Measurements from ENCODE around the gene HDGFL2.
A peak's percentile ranks its signal among the peaks of the same experiment; 100 is the strongest.

Gene HDGFL2

DNA sequence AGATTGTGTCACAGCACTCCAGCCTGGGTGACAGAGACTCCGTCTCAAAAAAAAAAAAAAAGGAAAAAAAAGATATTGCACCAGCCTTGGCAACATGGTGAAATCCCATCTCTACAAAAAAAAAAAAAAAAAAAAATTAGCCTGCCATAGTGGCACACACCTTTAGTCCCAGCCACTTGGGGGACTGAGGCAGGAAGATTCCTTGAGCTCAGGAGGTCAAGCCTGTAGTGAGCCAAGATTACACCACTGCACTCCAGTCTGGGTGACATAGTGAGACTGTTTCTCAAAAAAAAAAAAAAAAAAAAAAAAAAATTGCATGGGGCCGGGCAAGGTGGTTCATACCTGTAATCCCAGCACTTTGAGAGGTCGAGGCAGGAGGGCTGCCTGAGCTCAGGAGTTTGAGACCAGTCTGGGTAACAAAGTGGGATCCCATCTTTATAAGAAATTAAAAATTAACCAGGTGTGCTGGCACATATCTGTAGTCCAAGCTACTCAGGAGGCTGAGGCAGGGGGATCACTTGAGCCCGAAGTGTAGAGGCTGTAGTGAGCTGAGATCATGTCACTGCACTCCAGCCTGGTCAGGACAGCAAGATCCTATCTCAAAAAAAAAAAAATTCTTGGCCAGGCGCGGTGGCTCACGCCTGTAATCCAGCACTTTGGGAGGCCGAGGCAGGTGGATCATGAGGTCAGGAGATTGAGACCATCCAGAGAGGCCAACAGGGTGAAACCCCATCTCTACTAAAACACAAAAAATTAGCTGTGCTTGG is 7.1 kb upstream of the HDGFL2 start:
- Histone ChIP-seq H3K14ac (ENCODE audit: low read length) (no peak overlapping the region), H2AK5ac (ENCODE audit: low read depth, low read length) (no peak overlapping the region), H3K79me1 (ENCODE audit: low read depth, low read length) (no peaks in the 10 kb centered on the region), H2BK12ac (ENCODE audit: low read length) (no peak overlapping the region), H4K8ac (ENCODE audit: low read depth, low read length) (no peak overlapping the region), H3K9ac (ENCODE audit: low read depth, low read length, poor library complexity) (no peak overlapping the region), H3K4me3 (ENCODE audit: low read length in 2 of 2) (no peak overlapping the region), H2BK15ac (ENCODE audit: low read length) (no peak overlapping the region), H3K4ac (ENCODE audit: low read length) (no peak overlapping the region), H3K23ac (ENCODE audit: low read depth, low read length, poor library complexity) (no peak overlapping the region), H2BK5ac (ENCODE audit: low read length) (no peak overlapping the region), H3K9me3 (replicated peaks in 1 of 2; ENCODE audit: control insufficient read depth in 2 of 2, insufficient read depth in 1 of 2, low read depth in 1 of 2, low read length in 2 of 2) (no peaks in the 10 kb centered on the region), H3K4me1 (ENCODE audit: control insufficient read depth in 2 of 2, insufficient read depth in 1 of 2, low read depth in 1 of 2, low read length in 2 of 2) (no peaks in the 10 kb centered on the region), H3K36me3 (replicated peaks in 1 of 2; ENCODE audit: control insufficient read depth in 2 of 2, insufficient read depth in 2 of 2, low read length in 2 of 2) (no peaks in the 10 kb centered on the region), H2BK120ac (ENCODE audit: low read depth, low read length) (no peak overlapping the region), H3K27ac (replicated peaks; ENCODE audit: low read length) (no peak overlapping the region), H2AFZ (ENCODE audit: low read length) (no peak overlapping the region), H3K27me3 (ENCODE audit: control insufficient read depth in 3 of 3, insufficient read depth in 3 of 3, low read depth in 1 of 3, low read length in 3 of 3) (no peaks in the 10 kb centered on the region), H4K91ac (ENCODE audit: low read depth, low read length, poor library complexity) (no peak overlapping the region), H3K4me2 (ENCODE audit: insufficient read depth, low read length, poor library complexity, severe bottlenecking) (no peak overlapping the region), H3K18ac (ENCODE audit: low read length) (no peak overlapping the region)
- WGBS, 2 donors (ENCODE audit: extremely low coverage in 2 of 2, insufficient read length in 2 of 2, insufficient replicate concordance in 1 of 2), result no CpG with 5 or more reads among the region's 8 CpGs
- DNase-seq (ENCODE audit: low spot score), result no peak

- no peaks in the 10 kb centered on the region for H3K36me3 ChIP-seq (replicated peaks in 1 of 2; ENCODE audit: control insufficient read depth in 2 of 2, insufficient read depth in 2 of 2, low read length in 2 of 2)
- H3K4me2 ChIP-seq (ENCODE audit: insufficient read depth, low read length, poor library complexity, severe bottlenecking), result no peak overlapping the region
- WGBS, 2 donors (ENCODE audit: extremely low coverage in 2 of 2, insufficient read length in 2 of 2, insufficient replicate concordance in 1 of 2), result no CpG with 5 or more reads among the region's 3 CpGs
- H4K8ac ChIP-seq (ENCODE audit: low read depth, low read length), result no peak overlapping the region
- no peak overlapping the region for H2BK15ac ChIP-seq (ENCODE audit: low read length)
- H2AK5ac ChIP-seq (ENCODE audit: low read depth, low read length), result no peak overlapping the region
- no peak overlapping the region for H2BK5ac ChIP-seq (ENCODE audit: low read length)
- H2AFZ ChIP-seq (ENCODE audit: low read length), result no peak overlapping the region
- no peak overlapping the region for H3K18ac ChIP-seq (ENCODE audit: low read length)
- no peak overlapping the region for H4K91ac ChIP-seq (ENCODE audit: low read depth, low read length, poor library complexity)
- no peak overlapping the region for H3K9ac ChIP-seq (ENCODE audit: low read depth, low read length, poor library complexity)
- DNase-seq (ENCODE audit: low spot score), result no peak
- H3K4me1 ChIP-seq (ENCODE audit: control insufficient read depth in 2 of 2, insufficient read depth in 1 of 2, low read depth in 1 of 2, low read length in 2 of 2), result no peaks in the 10 kb centered on the region
- no peak overlapping the region for H3K14ac ChIP-seq (ENCODE audit: low read length)
- H2BK120ac ChIP-seq (ENCODE audit: low read depth, low read length), result no peak overlapping the region
- H3K23ac ChIP-seq (ENCODE audit: low read depth, low read length, poor library complexity), result no peak overlapping the region
- no peak overlapping the region for H3K27ac ChIP-seq (replicated peaks; ENCODE audit: low read length)
- H3K4ac ChIP-seq (ENCODE audit: low read length), result no peak overlapping the region
- H3K4me3 ChIP-seq (ENCODE audit: low read length in 2 of 2), result no peak overlapping the region
- H3K27me3 ChIP-seq (ENCODE audit: control insufficient read depth in 3 of 3, insufficient read depth in 3 of 3, low read depth in 1 of 3, low read length in 3 of 3), result no peaks in the 10 kb centered on the region
- no peaks in the 10 kb centered on the region for H3K9me3 ChIP-seq (replicated peaks in 1 of 2; ENCODE audit: control insufficient read depth in 2 of 2, insufficient read depth in 1 of 2, low read depth in 1 of 2, low read length in 2 of 2)
- no peak overlapping the region for H2BK12ac ChIP-seq (ENCODE audit: low read length)
- H3K79me1 ChIP-seq (ENCODE audit: low read depth, low read length), result peaks cover 2% of the 10 kb centered on the region
Measured at GRCh38 chr19:4467835-4468234, 4.3 kb upstream of the HDGFL2 start.

DNA sequence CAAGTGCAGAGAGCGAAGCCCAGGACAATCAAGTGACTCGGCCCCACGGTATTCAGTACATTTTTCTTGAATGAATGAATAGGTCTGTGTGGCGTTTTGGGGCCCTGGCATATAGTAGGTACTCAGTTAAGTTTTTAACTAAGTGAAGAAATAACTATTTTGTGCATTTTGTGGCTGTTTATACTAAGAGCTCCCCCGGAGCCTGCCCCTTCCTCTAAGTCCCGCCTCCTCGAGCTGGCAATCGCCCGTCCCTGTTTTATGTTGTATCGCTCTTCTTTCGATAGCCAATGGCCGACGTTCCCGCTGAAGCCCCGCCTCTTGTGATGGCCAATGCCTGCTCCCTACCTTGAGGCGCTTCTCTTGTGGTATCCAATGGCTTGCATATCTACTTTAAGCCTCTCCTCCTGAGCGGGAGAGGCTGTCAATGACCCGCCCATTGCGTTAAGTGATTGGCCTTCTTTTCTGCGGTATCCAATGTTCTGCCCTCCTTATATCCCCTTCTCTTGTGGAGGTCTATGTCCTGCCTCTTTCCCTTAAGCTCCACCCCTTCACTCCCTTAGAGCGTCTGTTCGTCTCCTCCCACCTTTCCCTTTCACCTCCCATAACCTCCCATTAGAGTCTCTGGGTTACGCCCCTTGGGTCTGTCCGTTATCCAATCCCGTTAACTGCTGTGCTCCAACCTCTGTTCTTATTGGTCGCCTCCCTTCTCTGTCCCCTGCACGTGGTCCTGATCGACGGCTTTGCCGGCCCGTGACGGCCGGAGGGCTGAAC is 509 bp upstream of the HDGFL2 start:
- no peak overlapping the region for H2BK120ac ChIP-seq (ENCODE audit: low read depth, low read length)
- WGBS, 2 donors (ENCODE audit: extremely low coverage in 2 of 2, insufficient read length in 2 of 2, insufficient replicate concordance in 1 of 2), result no CpG with 5 or more reads among the region's 33 CpGs
- no peak overlapping the region for H2BK12ac ChIP-seq (ENCODE audit: low read length)
- H2BK15ac ChIP-seq (ENCODE audit: low read length), result no peak overlapping the region
- H3K4me1 ChIP-seq (ENCODE audit: control insufficient read depth in 2 of 2, insufficient read depth in 1 of 2, low read depth in 1 of 2, low read length in 2 of 2), result peaks cover 8 to 10% of the 10 kb centered on the region in 2 donors
- no peak overlapping the region for H4K8ac ChIP-seq (ENCODE audit: low read depth, low read length)
- peaks cover 16% of the 10 kb centered on the region for H3K79me1 ChIP-seq (ENCODE audit: low read depth, low read length)
- peak; percentile 100 for DNase-seq (ENCODE audit: low spot score)
- H2BK5ac ChIP-seq (ENCODE audit: low read length), result no peak overlapping the region
- H3K4ac ChIP-seq (ENCODE audit: low read length), result no peak overlapping the region
- H3K23ac ChIP-seq (ENCODE audit: low read depth, low read length, poor library complexity), result no peak overlapping the region
- peak overlapping the region; percentile 77 to 84 for H3K4me3 ChIP-seq (ENCODE audit: low read length in 2 of 2)
- peak overlapping the region; percentile 83 for H3K27ac ChIP-seq (replicated peaks; ENCODE audit: low read length)
- H3K18ac ChIP-seq (ENCODE audit: low read length), result peak overlapping the region; percentile 13
- no peak overlapping the region for H3K9ac ChIP-seq (ENCODE audit: low read depth, low read length, poor library complexity)
- H3K14ac ChIP-seq (ENCODE audit: low read length), result no peak overlapping the region
- no peaks in the 10 kb centered on the region for H3K27me3 ChIP-seq (ENCODE audit: control insufficient read depth in 3 of 3, insufficient read depth in 3 of 3, low read depth in 1 of 3, low read length in 3 of 3)
- no peak overlapping the region for H2AK5ac ChIP-seq (ENCODE audit: low read depth, low read length)
- H3K4me2 ChIP-seq (ENCODE audit: insufficient read depth, low read length, poor library complexity, severe bottlenecking), result peak overlapping the region; percentile 81
- H3K36me3 ChIP-seq (replicated peaks in 1 of 2; ENCODE audit: control insufficient read depth in 2 of 2, insufficient read depth in 2 of 2, low read length in 2 of 2), result peaks cover 8 to 13% of the 10 kb centered on the region in 2 donors
- H2AFZ ChIP-seq (ENCODE audit: low read length), result peak overlapping the region; percentile 84
- no peaks in the 10 kb centered on the region for H3K9me3 ChIP-seq (replicated peaks in 1 of 2; ENCODE audit: control insufficient read depth in 2 of 2, insufficient read depth in 1 of 2, low read depth in 1 of 2, low read length in 2 of 2)
- H4K91ac ChIP-seq (ENCODE audit: low read depth, low read length, poor library complexity), result no peak overlapping the region
